ENCODE data around the gene AXL.

AXL gene

GRCh38 chr19:41310033-41310831 is 91.2 kb downstream of the AXL start, which contains the start of gene CCDC97:
TSS of gene CCDC97 (plus strand) at chr19:41310172. CDS start at chr19:41310311, 139 bp downstream.
- peak; percentile 96 for DNase-seq

GRCh38 chr19:41311072-41311471 is 92.0 kb downstream of the AXL start:
- DNase-seq, result no peak
